Measurements from ENCODE around the gene EPHB3.

GRCh38 chr3:184540777-184541681 lies 20.6 kb upstream of the EPHB3 start:
- TF ChIP-seq, protein P1, sequence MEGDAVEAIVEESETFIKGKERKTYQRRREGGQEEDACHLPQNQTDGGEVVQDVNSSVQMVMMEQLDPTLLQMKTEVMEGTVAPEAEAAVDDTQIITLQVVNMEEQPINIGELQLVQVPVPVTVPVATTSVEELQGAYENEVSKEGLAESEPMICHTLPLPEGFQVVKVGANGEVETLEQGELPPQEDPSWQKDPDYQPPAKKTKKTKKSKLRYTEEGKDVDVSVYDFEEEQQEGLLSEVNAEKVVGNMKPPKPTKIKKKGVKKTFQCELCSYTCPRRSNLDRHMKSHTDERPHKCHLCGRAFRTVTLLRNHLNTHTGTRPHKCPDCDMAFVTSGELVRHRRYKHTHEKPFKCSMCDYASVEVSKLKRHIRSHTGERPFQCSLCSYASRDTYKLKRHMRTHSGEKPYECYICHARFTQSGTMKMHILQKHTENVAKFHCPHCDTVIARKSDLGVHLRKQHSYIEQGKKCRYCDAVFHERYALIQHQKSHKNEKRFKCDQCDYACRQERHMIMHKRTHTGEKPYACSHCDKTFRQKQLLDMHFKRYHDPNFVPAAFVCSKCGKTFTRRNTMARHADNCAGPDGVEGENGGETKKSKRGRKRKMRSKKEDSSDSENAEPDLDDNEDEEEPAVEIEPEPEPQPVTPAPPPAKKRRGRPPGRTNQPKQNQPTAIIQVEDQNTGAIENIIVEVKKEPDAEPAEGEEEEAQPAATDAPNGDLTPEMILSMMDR (IDR thresholded peaks at IDR 0.05; ENCODE audit: low read length), result peak; percentile 99
- no peak for TF ChIP-seq EZH2 (IDR thresholded peaks at IDR 0.05; ENCODE audit: borderline replicate concordance, low read length)

All from OCI-LY1 (cell line).